ENCODE results near the gene ATG101. TPM values are rescaled to one million over a fixed set of nuclear protein-coding genes. Genes with fewer than 3 reads are reported as not detected.
"Not testable (repeated sequence)": the region's sequence is repeated elsewhere in the genome, so short reads cannot be mapped to it uniquely, and the experiment has no call there.

Gene ATG101
- total RNA-seq, 1 donor from 2014 or later: 38.4 TPM

DNA sequence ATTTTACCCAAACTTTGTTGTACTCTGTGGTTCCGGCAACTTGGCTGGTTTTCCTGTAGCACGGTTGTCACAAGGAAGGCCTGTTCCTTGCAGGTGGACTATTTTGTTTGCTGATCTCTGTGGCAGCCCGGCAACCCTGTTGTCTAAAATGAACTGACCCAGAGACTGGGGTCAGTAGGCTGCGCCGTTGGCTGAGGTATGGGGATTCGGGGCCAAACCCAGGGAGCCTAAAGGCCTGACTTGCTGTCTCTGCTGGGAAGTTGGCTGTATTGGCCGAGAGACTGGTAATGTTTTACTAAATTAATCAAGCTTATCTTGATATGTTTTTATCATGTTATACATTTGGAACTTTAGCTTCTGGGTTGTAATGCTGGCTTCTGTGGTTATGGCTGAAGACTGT is 23.6 kb downstream of the ATG101 start:
- intact Hi-C loops (cut with micrococcal nuclease): no loop called here

DNA sequence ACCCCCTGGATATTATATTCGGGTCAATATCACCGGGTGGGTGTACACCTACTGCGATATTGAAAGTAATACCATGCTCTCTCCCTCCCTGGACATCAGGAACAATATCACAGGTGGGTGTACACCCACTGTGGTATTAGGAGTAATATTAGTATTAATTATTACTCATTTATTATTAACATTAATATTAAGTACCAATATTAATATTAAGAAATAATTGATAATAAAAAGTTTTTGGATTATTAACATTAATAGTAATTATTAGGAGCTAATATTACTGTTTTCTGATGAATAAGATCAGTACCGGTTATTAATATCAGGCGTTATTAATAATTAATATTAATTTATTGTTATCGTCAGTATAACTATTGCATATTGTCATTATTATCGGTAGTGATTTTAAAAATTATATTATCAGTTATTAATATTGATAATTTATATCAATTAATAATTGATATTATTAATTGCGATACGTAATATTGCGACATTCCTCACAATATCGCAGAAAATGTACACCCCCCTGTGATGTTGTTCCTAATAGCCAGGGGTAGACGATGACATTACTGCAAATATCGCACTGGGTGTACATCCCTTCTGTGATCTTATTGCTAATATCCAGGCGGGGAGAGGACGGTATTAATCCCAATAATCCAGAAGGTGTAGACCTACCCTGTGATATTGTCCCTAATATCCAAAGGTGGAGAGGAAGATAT is 26.7 kb downstream of the ATG101 start:
- intact Hi-C loops (cut with micrococcal nuclease): no loop called here

DNA sequence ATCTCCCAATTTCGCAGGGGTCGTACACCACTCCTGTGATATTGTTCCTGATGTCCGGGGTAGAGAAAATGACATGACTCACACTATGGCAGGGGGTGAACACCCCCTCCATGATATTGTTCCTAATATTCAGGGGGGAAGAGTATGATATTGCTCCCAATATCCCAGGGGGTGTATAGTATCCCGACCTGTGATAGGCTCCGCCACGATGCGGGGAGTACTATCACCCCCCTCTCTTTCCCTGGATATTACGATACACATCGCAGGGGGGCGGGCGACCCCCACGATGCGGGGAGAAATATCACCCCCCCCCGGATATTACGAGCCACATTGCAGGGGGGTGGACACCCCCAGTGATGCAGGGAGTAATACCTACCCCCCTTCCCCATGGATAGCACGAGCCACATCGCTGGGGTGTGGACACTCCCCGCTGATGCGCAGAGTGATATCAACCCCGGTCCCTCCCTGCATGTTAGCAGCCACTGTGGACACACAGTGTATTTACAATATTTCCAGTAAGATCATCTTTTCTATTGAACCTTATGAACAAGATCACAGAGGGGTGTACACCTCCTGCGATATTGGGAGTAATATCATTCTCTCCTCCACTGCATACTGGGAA is 27.4 kb downstream of the ATG101 start:
- intact Hi-C loops (cut with micrococcal nuclease): no loop called here

DNA sequence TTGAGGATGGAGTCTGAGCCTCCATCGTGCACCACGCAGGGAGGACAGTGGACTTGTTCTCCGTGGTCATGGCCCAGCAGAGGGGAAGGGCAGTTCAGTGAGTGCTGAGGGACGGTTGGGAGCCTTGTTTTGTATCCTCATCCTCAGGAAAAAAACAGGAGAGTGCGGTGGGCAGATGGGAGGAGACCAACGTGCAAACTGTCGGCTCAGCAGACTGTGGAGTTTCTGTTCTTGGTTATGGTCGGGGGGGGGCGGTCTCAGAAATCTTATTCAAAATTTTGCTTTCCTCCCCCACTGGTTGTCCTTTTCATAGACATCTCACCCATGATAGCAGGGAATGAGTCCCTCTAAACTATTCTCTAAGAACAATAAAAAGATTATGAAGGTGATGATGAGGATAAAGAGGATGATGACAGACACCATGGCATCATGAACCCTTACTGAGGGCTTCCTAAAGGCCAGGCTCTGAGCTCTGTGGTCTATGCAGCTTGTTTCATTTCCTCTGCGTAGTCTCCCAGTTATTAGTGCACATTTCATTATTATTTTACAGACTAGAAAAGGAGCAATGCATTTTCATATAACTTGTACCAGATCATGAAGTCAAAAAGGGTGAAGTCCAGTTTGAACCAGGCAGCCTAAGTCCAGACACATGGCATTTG is 34.8 kb downstream of the ATG101 start:
- intact Hi-C loops (cut with micrococcal nuclease): not testable (repeated sequence)

DNA sequence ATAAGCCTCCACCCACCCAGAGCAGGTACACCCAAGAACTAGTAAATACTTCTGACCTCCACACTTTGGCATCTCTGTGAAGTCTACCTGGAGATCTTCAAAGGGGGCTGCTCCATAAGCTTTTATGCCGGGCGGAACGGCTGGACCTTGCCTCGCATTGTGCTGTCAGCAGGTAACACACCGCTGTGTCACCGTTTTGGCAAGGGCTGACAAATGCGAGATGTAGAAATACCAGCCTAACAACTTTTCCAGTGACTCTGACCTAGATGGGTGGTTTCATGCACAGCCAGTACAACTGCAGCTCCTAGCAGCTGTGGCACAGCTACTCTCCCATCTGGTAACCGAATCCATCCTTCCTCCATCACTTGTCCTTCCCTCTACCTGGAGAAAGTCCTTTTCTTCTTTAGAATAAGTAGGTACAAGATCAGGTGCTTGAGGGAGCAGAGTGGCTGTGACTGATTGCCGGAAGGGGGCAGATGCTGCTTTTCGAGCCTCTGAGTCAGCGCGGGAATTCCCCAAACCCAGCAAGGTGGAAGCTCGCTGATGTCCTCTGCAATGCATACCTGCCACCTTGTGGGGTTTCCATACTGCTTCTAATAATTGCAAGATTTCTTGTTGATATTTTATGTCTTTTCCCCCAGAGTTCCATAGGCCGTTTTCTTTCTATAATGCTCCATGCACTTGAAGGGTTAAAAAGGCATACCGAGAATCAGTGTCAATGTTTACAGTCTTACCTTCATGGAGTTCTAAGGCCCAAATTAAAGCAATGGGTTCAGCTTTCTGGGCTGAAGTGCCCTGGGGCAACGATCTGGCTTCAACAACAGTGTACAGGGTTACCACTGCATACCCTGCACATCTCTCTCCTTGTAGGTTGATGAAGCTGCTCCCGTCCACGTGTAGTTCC is 46.7 kb downstream of the ATG101 start:
- intact Hi-C loops (cut with micrococcal nuclease): not testable (repeated sequence)

DNA sequence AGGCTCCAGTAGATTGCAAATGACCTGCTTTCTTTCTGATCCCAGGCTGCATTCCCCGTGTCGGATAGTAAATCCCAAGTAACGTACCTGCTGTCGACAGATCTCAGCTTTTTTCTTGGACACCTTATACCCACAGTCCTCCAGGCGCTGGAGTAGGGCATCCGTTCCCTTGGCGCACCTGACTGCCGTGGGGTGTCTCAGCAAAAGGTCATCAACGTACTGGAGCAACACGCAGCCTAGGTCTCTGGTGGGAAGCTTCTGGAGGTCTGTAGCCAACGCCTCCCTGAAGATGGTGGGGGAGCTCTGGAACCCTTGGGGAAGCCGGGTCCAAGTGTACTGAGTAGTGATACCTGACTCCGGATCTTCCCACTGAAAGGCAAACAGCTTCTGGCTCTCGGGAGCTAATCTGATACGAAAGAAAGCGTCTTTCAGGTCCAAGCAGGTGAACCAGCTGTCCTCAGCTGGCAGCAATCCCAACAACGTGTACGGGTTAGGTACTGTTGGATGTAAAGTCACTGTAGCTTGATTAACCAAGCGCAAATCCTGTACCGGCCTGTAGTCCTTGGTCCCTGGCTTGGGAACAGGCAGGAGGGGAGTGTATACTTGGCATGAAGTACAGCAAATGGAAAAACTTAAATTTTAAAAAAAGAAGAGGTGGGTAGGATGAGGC is 48.2 kb downstream of the ATG101 start:
- intact Hi-C loops (cut with micrococcal nuclease): not testable (repeated sequence)

DNA sequence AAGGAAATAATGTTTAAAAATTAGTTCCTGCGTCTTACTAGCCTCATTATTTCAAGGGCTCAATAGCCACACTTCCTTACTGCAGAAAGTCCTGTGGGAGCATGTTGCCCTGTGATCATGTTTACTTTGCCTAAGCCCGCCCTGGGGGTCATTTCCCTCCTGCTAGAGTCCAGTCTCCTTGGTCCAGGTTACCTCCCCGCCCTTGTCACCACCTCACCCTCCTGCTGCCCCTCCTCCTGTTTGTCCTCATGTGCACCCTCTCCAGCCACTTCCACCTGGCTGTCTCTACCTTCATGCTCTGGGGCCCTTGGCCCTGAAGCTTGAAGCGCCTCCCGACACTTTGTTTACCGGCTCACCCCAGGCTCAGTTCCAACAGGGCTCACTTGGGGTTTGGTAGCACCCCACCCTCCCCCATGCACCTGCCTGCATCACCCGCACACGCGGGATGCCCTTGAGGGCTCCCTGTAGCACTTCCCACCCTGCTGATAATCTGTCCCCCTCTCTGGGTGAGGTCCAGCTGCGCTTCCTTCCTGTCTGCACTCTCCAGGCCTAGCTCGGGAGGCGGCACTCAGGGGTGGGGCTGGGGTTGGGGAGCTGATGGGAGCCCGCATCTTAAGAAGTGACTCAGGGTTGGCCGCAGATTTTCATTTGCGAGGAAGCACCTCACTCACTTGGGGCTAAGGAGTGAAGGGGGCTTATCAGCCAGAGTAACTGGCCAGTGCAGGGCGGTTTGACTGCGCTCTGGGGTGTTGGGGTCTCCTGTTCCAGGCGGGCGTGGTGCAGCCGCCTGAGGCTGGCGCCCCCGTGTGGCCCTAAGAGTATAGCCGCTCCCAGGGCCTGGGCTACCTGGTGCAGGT is 49.8 kb downstream of the ATG101 start:
- intact Hi-C loops (cut with micrococcal nuclease): loop anchor here (1.0 kb wide), 1 partner anchor 94 kb away; no protein-coding TSS in a partner anchor

DNA sequence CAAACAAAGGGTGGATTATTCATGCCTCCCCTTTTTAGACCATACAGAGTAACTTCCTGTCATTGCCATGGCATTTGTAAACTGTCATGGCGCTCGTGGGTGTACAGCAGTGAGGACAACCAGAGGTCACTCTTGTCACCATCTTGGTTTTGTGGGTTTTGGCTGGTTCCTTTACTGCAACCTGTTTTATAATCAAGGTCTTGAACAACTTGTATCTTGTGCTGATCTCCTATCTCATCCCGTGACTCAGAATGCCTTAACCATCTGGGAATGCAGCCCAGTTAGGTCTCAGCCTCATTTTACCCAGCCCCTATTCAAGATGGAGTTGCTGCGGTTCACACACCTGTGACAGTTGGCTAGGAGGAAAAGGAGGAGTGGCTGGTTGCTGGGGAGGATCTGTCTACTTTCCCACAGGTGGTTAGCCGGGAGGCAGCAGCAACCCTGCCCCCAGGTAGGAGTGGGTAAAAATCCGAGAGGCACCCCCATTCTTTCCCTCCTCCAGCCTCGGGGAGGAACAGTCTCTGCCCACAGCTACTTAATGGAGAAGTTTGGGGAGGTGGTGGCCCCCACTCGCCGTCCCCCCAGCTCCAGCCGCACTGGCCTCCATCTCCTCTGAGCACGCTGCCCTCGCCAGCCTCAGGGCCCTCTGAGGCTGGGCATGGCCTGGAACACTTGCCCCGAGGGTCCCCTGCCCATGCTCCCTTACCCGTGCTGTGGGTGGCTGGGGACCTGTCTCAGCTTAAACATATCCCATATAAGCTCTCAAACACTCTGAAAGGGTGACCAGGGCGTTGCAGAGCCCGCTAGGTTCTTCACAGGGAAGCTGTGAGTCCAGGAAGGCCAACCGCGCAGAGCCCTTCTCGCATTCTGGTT is 51.4 kb downstream of the ATG101 start:
- intact Hi-C loops (cut with micrococcal nuclease): loop anchor here (1.0 kb wide), 2 partner anchors 96 to 128 kb away; no protein-coding TSS in a partner anchor

DNA sequence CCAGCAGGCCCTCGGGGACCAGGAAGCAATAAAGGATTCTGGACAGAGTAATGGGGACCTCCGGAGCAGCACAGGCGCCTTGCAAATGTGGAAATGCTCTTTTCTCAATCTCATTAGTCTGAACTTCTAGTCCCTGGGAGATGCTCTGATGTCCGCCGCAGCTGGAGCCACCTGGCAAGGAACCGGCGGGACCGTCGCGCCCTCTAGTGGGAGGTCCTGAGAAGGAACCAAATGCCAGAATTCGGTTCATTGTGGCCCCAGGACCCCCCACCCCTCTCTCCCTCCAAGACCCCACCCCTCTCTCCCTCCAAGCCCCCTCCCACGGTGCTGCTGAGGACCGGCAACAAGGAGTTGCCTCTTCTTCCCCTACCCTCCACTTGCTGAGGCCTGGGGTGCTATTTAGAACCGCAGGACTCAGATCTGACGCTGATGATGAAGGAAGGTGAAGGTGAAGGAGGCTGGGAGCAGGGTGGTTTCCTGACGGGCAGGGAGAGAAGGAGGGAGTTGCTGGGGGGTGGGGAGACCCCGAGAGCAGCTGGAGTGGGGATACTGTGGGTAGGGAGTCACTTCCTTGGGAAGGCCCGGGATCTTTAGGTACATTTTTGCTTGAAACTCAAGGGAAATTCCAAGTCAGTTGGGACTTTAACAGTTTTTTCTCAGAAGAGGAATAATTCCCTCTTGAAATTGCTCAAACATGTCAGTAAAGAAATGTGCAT is 52.2 kb downstream of the ATG101 start:
- intact Hi-C loops (cut with micrococcal nuclease): loop anchor here (1.0 kb wide), 1 partner anchor 129 kb away; no protein-coding TSS in a partner anchor

DNA sequence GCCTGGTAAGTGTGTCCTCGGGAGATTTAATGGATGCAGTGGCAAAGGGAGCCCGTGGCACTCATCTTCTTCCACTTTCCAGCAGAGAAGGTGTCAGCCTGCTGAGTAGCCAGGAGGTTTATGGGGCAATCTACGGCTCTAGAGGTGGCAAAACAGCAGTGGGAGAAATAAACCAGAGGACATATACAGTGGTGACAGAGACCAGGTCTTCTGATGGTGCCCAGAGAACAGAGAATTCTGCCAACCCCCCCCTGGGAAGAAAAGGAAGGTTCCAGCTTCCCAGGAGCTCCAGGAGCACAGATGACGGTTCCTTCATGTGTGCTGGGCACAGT is 52.7 kb downstream of the ATG101 start:
- intact Hi-C loops (cut with micrococcal nuclease): no loop called here

DNA sequence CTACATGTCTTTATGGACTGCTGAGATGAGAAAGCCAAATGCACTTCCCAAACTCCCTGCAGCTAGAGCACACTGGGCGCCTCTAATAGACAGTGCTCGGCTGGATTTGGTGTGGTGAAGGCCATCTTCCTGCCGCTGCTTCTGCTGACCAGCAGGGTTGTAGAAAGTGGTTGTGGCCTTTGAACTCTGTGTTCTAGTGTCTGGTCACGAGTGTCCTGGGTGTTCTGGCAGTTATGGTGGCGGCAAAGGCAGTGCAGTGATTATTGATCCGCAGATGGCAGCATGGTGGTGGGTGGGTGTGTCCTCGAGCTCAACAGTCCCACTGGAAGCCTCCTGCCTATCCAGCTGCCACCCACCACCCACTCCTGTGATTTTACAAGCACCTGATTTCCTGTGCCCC is 53.1 kb downstream of the ATG101 start:
- intact Hi-C loops (cut with micrococcal nuclease): no loop called here

DNA sequence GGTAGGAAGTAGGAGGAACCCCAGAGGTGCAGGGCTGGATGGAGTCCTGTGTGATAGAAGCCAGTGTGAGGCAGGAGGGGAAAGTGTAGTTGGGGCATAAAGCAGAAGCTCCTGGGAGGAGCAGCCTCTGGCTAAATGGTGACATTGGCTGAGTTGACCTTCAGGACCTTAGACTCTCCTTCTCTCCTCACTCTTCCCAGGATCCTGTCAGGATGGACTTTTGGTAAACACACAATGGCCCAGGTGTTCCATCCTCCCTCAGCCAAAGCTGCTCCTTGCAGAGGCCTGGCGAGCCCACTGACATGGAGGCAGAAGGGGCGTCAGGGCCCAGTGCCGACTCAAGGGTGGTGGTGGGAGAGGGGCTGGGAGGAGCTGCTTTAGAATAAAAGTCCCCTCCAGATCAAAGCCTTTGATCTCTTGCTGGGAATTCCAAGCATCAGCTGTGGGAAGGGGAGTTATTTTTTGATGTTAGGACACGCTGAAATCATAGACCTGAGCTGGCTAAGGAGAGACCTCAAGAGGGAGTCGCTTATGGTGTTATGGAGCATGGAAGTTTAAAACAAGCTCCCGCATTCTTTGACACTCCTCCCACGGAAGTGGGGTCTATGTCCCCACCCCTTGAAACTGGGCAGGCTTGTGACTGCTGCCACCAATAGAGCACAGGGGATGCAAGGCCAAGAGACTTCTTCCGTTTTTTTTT is 53.9 kb downstream of the ATG101 start:
- intact Hi-C loops (cut with micrococcal nuclease): no loop called here

DNA sequence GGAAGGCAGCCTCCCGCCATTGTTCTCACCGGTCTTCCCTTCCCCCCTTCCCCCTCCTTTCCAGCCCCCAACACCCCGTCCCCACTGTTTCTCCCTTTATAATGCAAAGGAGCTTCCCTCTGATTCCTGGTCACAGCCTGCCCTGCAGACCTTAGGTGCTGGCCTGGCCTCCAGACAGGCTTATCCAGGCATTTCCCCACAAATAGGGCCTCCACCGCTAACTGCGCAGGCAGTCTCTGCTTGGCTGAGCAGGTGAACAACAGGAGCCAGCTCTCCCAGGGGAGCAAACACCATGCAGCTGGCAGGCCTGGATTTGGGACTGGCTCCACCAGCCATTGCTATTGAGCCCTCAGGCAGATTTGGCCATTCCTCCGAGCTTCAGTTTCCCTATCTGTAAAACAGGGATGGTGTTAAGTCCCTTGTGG is 55.7 kb downstream of the ATG101 start:
- intact Hi-C loops (cut with micrococcal nuclease): no loop called here

DNA sequence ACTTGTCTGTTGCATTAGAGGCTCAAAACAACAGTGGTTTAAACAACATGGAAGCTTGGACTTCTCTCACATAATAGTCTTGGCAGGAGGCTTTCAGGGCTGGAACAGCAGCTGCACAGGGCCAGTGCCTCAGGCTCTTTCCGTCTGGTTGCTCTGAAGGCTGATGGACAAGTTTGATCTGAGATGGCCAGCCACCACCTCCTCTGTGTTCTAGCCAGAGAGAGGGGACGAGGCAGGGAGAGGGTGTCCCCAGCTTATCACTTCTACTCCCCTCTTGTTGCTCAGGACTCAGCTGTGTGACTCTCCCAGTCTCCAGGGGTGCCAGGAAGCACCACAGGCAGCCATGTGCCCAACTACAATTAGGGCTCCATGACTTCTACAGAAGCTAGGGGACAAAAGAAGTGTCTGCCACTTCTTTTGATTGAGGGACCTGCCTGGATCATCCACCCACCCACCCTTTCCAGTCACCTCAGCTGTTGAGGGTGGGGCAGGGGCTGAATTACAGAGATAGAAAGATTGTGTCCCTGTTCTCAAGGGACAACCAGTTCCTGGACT is 56.3 kb downstream of the ATG101 start:
- intact Hi-C loops (cut with micrococcal nuclease): no loop called here

Measured in T-helper 2 cell treated with Interferon-gamma antibody and Interleukin-4, amounts not matched to agents 100 ng/mL and 5 ng/mL, for 36 hours (primary cell).